Upper lobe of left lung (tissue), 6 donors: ENCODE results near the gene LHX4. TPM values are rescaled to one million over a fixed set of nuclear protein-coding genes. Genes with fewer than 3 reads are reported as not detected.

Source experiments
- ATAC-seq, 2 donors: fragments of 200-7000 bp; cut with Tn5 transposase; one replicate each; pipeline ENCODE4 v1.9.1; 2022; ENCODE audit warnings: mild to moderate bottlenecking in 2 of 2, moderate library complexity in 2 of 2; ENCODE audit not compliant: low FRiP score in 2 of 2
- DNase-seq, 2 donors: peaks; one replicate each; pipeline ENCODE4 v3.0.0-alpha.2; 2019 to 2020
- H3K27ac ChIP-seq, 4 donors: fragments of 200-600 bp; sonication (generic); one replicate each; pipeline ENCODE4 v1.5.1; 2016 to 2019
- H3K27me3 ChIP-seq, 4 donors: fragments of 200-600 bp; sonication (generic); one replicate each; pipeline ENCODE4 v1.5.1; 2017 to 2019
- H3K36me3 ChIP-seq, 4 donors: fragments of 200-600 bp; sonication (generic); one replicate each; pipeline ENCODE4 v1.5.1; 2016 to 2019
- H3K4me1 ChIP-seq, 4 donors: fragments of 200-600 bp; sonication (generic); one replicate each; pipeline ENCODE4 v1.5.1; 2018 to 2019
- H3K4me3 ChIP-seq, 4 donors: fragments of 200-600 bp; sonication (generic); one replicate each; pipeline ENCODE4 v1.5.1; 2017 to 2019; ENCODE audit warnings: mild to moderate bottlenecking in 2 of 4, moderate library complexity in 1 of 4
- H3K9me3 ChIP-seq, 4 donors: fragments of 200-600 bp; sonication (generic); one replicate each; pipeline ENCODE4 v1.5.1; 2018 to 2019
- CTCF ChIP-seq, 6 experiments: fragments of 450-650 bp in 4 of 6; fragments of 200-600 bp in 2 of 6; sonication (generic) in 2 of 6; IDR thresholded peaks; one replicate each; pipeline ENCODE4 v1.5.1; 2016 to 2019; ENCODE audit warnings: antibody characterized with exemption in 6 of 6
- EP300 ChIP-seq, 4 donors: sonication (generic); formaldehyde crosslinking; IDR thresholded peaks; one replicate each; pipeline ENCODE4 v1.5.1; 2017; ENCODE audit warnings: antibody characterized with exemption in 4 of 4, control low read depth in 2 of 4
- POLR2A ChIP-seq, 4 donors: fragments of 450-650 bp; IDR thresholded peaks; one replicate each; pipeline ENCODE4 v1.5.1; 2016 to 2017; ENCODE audit warnings: antibody characterized with exemption in 4 of 4, mild to moderate bottlenecking in 2 of 4
- POLR2AphosphoS5 ChIP-seq, 2 donors: sonication (generic); formaldehyde crosslinking; IDR thresholded peaks; one replicate each; pipeline ENCODE4 v1.5.1; 2017; ENCODE audit warnings: antibody characterized with exemption in 2 of 2
- WGBS, 2 donors: methylation state at CpG; one replicate each; pipeline ENCODE4 v1.1.5; 2017 to 2018; 5-methylcytosine and 5-hydroxymethylcytosine counted together
- total RNA-seq, 6 donors: library from RNA; depleted of rRNA in 4 of 6; stranded (reverse); fragments of >200 nt in 4 of 6; gene quantifications; one replicate each; pipeline versions ENCODE4 v1.1.0 to v1.2.1, GENCODE V29; 2016 to 2021
- donor health status: DM: no; HTN: no; CAD: no; lungs with moderate emphysema.
- donor health status: DM: no; HTN: yes; CAD: no; lungs with severe emphysema.

The LHX4 gene
- total RNA-seq, 6 donors from 2014 or later = 0.17 to 1.0 (median 0.30) TPM; not detected in 3

GRCh38 chr1:180187626-180188025, 42.4 kb upstream of the LHX4 start:
- Histone ChIP-seq H3K4me3 (no peak overlapping the region), H3K27me3 (no peaks in the 10 kb centered on the region)

GRCh38 chr1:180188091-180188506, 42.0 kb upstream of the LHX4 start:
- Histone ChIP-seq H3K27ac (no peak overlapping the region), H3K4me1 (no peaks in the 10 kb centered on the region), H3K9me3 (no peaks in the 10 kb centered on the region), H3K36me3 (peaks cover 26 to 97% (median 86%) of the 10 kb centered on the region in 4 donors), H3K27me3 (no peaks in the 10 kb centered on the region), H3K4me3 (no peak overlapping the region)
- peak; percentile 38 to 43 for ATAC-seq
- TF ChIP-seq CTCF (IDR thresholded peaks at IDR 0.05) = peak; percentile 23 to 54 (median 32)
- no peak for TF ChIP-seq EP300 (IDR thresholded peaks at IDR 0.05)
- TF ChIP-seq POLR2AphosphoS5 (IDR thresholded peaks at IDR 0.05) = no peak
- TF ChIP-seq POLR2A (IDR thresholded peaks at IDR 0.05) = no peak
- 59 to 81% methylated on average over 7 to 8 of the region's 8 CpGs for WGBS, 2 donors
- no peak for DNase-seq

More at GRCh38 chr1:180187626-180188025, 42.4 kb upstream of the LHX4 start:
- no peak overlapping the region for H3K27ac ChIP-seq
- TF ChIP-seq CTCF (IDR thresholded peaks at IDR 0.05) (no peak), POLR2A (IDR thresholded peaks at IDR 0.05) (no peak), EP300 (IDR thresholded peaks at IDR 0.05) (no peak), POLR2AphosphoS5 (IDR thresholded peaks at IDR 0.05) (no peak)
- peaks cover 30 to 97% (median 88%) of the 10 kb centered on the region in 4 donors for H3K36me3 ChIP-seq
- WGBS, 2 donors = 83 to 88% methylated on average over 3 to 4 of the region's 5 CpGs
- no peaks in the 10 kb centered on the region for H3K9me3 ChIP-seq
- H3K4me1 ChIP-seq = no peaks in the 10 kb centered on the region
- no peak for ATAC-seq
- no peak for DNase-seq

- TF ChIP-seq POLR2A (IDR thresholded peaks at IDR 0.05) = no peak
- no peak for TF ChIP-seq CTCF (IDR thresholded peaks at IDR 0.05)
- no peak for TF ChIP-seq POLR2AphosphoS5 (IDR thresholded peaks at IDR 0.05)
- no peak for TF ChIP-seq EP300 (IDR thresholded peaks at IDR 0.05)
- no peak overlapping the region for H3K4me3 ChIP-seq
- WGBS, 2 donors = 81 to 83% methylated on average over 6 to 8 of the region's 8 CpGs
- peaks cover 24 to 95% (median 84%) of the 10 kb centered on the region in 4 donors for H3K36me3 ChIP-seq
- no peaks in the 10 kb centered on the region for H3K9me3 ChIP-seq
- DNase-seq (no peak), ATAC-seq (no peak)
- H3K27me3 ChIP-seq = no peaks in the 10 kb centered on the region
- H3K27ac ChIP-seq = no peak overlapping the region
- H3K4me1 ChIP-seq = no peaks in the 10 kb centered on the region
Measured at GRCh38 chr1:180188684-180189175, 41.3 kb upstream of the LHX4 start.

GRCh38 chr1:180190091-180190490, 40.0 kb upstream of the LHX4 start:
- Histone ChIP-seq H3K27ac (no peak overlapping the region), H3K9me3 (no peaks in the 10 kb centered on the region), H3K4me1 (no peaks in the 10 kb centered on the region), H3K36me3 (peaks cover 16 to 94% (median 84%) of the 10 kb centered on the region in 4 donors), H3K4me3 (no peak overlapping the region), H3K27me3 (no peaks in the 10 kb centered on the region)
- TF ChIP-seq EP300 (IDR thresholded peaks at IDR 0.05) (no peak), POLR2AphosphoS5 (IDR thresholded peaks at IDR 0.05) (no peak), POLR2A (IDR thresholded peaks at IDR 0.05) (no peak), CTCF (IDR thresholded peaks at IDR 0.05) (no peak)
- ATAC-seq = no peak
- 86 to 89% methylated on average over 4 to 5 of the region's 5 CpGs for WGBS, 2 donors
- DNase-seq = no peak

GRCh38 chr1:180192172-180192571, 37.9 kb upstream of the LHX4 start:
- Histone ChIP-seq H3K36me3 (peaks cover 10 to 94% (median 82%) of the 10 kb centered on the region in 4 donors), H3K27me3 (no peaks in the 10 kb centered on the region), H3K9me3 (no peaks in the 10 kb centered on the region), H3K27ac (no peak overlapping the region), H3K4me3 (no peak overlapping the region), H3K4me1 (no peaks in the 10 kb centered on the region)
- DNase-seq (no peak), ATAC-seq (no peak)
- WGBS, 2 donors = 81 to 90% methylated on average over 7 of the region's 7 CpGs
- no peak for TF ChIP-seq CTCF (IDR thresholded peaks at IDR 0.05)
- no peak for TF ChIP-seq POLR2AphosphoS5 (IDR thresholded peaks at IDR 0.05)
- no peak for TF ChIP-seq EP300 (IDR thresholded peaks at IDR 0.05)
- no peak for TF ChIP-seq POLR2A (IDR thresholded peaks at IDR 0.05)
